ENCODE results near the gene CCL26. TPM values are rescaled to one million over a fixed set of nuclear protein-coding genes. Genes with fewer than 3 reads are reported as not detected.
"Not testable (repeated sequence)": the region's sequence is repeated elsewhere in the genome, so short reads cannot be mapped to it uniquely, and the experiment has no call there.

The CCL26 gene
- polyA plus RNA-seq, 10 donors = 0.51 to 1.7 (median 0.79) TPM

- DNase-seq = no peak
Observed at GRCh38 chr7:75793676-75794075, 21.7 kb upstream of the CCL26 start.

DNA sequence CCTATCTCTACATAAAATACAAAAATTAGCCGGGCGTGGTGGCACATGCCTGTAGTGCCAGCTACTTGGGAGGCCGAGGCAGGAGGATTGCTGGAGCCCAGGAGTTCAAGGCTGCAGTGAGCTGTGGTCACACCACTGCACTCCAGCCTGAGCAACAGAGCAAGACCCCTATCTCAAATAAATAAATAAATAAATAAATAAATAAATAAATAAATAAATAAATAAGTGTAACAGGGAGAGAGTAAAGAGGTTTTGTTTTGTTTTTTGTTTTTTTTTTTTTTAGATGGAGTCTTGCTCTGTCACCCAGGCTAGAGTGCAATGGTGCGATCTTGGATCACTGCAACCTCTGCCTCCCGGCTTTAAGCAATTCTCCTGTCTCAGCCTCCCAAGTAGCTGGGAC is 20.6 kb upstream of the CCL26 start:
- DNase-seq = not testable (repeated sequence)

DNA sequence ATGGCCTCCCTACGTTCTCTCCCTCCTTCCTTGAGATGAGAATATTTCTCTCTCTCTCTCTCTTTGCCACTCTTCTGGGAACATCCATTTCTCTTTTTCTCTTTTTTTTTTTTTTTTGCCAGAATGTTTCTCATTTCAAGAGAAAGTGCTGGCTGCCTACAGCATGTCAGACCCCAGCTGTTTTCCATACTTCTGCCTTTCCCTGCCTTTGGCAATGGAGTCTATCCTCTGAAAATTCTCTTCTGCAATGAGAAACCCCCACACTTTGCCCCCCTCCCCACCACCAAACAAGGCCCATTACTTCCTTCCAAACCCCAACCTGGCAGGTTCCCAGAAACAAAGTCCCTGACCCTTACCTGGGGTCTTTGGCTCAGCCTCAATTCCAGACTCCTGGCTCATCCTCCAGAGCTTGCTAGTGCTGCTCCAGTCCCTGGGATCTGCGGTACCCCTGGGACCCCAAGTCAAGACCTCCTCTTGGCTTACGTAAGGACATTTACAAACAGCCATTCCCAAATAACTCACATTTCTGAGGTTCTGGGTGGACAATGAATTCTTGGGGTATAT is 17.4 kb upstream of the CCL26 start:
- peak; percentile 30 to 88 (median 40) for DNase-seq

GRCh38 chr7:75788154-75788847 is 16.3 kb upstream of the CCL26 start:
- not testable (repeated sequence) for DNase-seq

GRCh38 chr7:75783058-75783457 is 11.0 kb upstream of the CCL26 start:
- not testable (repeated sequence) for DNase-seq

DNA sequence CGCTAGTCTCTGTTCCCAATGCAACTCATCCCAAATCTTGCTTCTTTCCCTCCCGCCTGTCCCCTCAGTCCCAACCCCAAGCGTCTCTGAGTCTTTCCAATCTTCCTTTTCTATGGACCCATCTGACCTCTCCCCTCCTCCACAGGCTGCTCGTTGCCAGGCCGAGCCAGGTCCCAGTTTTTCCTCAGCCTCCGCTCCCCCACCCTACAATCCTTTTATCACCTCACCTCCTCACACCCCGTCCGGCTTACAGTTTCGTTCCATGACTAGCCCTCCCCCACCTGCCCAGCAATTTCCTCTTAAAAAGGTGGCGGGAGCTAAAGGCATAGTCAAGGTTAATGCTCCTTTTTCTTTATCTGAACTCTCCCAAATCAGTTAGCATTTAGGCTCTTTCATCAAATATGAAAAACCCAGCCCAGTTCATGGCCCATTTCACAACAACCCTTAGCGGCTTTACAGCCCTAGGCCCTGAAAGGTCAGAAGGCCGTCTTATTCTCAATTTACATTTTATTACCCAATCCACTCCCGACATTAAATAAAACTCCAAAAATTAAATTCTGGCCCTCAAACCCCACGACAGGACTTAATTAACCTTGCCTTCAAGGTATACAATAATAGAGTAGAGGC is 8.7 kb upstream of the CCL26 start:
- DNase-seq = not testable (repeated sequence)

DNA sequence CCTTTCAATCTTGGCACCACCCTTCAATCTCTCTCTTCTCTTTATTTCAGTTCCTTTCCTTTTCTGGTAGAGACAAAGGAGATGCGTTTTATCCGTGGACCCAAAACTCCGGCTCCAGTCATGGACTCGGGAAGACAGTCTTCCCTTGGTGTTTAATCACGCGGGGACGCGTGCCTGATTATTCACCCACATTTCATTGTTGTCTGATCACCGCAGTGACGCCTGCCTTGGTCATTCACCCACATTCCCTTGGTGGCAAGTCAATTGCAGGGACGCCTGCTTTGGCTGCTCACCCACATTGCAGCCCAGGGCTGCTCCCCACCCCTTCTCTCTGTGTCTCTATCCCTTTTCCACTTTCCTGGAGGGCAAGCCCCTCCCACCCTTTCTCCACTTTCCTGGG is 7.5 kb upstream of the CCL26 start:
- not testable (repeated sequence) for DNase-seq

GRCh38 chr7:75779035-75779434 is 7.0 kb upstream of the CCL26 start:
- DNase-seq = not testable (repeated sequence)

GRCh38 chr7:75776295-75776971 is 4.4 kb upstream of the CCL26 start:
- DNase-seq = peak in 1 of 3 donors; percentile 86

DNA sequence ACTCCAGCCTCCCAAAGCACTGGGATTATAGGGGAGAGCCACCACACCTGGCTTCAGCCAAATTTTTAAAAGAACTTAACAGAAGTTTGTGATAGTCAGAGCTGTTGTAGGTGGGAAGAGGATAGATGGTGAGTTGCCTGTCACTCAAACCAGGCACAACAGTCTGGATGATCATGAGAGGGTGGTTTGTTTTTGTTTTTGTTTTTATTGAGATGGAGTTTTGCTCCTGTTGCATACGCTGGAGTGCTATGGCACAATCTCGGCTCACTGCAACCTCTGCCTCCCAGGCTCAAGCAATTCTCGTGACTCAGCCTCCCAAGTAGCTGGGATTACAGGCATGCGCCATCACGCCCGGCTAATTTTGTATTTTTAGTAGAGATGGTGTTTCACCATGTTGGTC is 1.9 kb upstream of the CCL26 start:
- not testable (repeated sequence) for DNase-seq

DNA sequence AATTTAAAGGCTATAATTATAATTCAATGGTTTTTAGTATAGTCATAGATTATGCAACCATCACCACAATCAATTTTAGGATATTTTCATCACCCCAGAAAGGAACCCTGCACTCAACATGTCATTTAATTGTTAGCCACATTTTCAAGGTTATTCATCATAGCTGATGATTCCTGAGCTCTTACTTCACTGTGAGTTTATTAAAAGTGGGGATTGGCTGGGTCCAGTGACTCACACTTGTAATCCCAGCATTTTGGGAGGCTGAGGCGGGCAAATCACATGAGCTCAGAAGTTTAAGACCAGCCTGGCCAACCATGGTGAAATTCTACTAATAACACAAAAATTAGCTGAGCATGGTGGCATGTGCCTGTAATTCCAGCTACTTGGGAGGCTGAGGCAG is 787 bp downstream of the CCL26 start:
- peak in 1 of 3 donors; percentile 75 for DNase-seq

DNA sequence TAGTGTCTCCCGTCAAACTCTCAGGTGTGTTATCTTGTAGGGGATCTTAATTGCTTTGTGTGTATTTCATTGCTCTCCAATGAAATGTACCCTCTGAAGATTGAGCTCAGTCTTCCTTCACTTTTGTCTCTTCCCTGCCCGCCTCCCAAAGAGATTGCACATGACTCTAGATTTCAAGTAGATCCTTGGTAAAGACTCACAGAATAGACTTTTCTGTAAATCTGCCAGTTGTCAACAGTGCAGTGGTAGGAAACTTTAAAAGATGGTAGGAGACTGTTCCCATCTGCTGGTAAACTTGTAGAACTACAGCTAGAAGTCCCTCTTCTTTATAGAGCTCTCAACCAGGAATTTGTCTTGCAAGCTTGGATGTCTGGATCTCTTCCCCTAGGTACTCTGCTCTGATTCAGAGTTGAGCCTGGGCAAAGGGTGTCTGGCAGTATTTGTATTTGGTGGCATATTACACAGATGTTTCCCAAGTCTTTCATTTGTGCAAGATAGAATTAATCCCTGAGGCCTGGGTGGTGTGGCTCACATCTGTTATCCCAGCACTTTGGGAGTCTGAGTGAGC is 9.6 kb downstream of the CCL26 start:
- DNase-seq = peak; percentile 60 to 74 (median 62)

GRCh38 chr7:75761801-75762200 is 10.2 kb downstream of the CCL26 start:
- DNase-seq = not testable (repeated sequence)

- no peak for DNase-seq
Observed at GRCh38 chr7:75758491-75758890, 13.5 kb downstream of the CCL26 start.

DNA sequence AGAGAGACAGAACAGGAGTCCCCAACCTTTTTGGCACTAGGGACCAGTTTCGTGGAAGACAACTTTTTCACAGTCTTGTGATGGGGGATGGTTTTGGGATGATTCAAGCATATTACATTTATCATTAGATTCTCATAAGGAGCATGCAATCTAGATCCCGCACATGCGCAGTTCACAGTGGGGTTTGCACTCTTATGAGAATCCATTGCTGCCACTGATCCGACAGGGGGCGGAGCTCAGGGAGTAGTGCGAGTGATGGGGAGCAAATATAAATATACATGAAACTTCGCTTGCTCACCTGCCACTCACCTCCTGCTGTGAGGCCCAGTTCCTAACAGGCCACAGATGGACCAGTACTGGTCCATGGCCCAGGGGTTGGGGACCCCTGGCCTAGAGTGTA is 14.2 kb downstream of the CCL26 start:
- DNase-seq = no peak

GRCh38 chr7:75756991-75757676 is 14.9 kb downstream of the CCL26 start:
- DNase-seq = no peak

- DNase-seq = no peak
Observed at GRCh38 chr7:75756206-75756990, 15.6 kb downstream of the CCL26 start.

DNA sequence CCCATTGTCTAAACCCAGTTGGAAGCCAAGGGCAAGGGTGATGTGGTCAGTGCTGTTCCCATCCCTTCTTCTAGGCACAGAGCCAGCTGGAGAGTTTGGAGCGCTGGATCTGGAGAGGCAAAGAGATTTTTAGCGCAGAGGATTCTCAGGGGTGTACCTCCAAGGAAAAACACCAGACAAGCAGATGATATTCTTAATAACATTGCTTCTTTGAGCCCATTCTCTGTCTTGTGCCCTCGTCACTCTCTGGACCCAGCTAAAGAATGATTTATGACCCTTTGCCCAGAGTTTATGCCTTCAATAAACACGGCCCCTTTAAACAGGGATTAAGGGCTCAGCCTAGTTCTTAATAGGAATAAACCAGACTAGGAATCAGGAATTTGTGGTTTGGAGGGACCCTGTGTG is 28.6 kb downstream of the CCL26 start:
- no peak for DNase-seq

DNA sequence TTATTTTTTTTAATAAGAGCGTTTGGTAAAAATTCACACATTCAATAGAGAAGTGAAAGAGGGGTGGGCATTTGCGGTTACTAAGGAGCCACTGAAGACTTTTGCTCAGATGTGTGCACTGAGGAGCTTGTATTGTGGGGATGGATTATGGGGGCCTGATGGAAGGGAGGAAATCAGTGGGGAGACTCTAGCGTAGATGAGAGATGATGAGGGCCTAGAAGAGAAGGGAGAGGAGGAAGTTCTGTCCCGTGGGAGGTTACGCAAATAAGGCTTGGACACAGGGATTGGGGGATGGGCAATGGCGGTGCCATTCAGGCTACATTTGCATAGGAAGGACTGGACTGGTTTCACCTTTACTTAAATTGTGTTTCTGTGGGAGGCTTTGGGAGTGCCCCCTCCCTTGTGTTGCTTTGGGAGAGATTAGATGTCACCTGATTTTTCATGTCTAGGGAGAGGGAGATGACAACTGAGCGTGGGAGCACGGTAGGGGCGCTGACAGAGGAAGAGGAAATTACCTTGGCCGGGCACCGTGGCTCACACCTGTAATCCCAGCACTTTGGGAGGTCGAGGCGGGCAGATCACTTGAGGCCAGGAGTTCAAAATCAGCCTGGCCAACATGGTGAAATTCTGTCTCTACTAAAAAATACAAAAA is 31.0 kb downstream of the CCL26 start:
- peak in 2 of 3 donors; percentile 26 to 50 for DNase-seq
